ENCODE measurements around the gene GRIPAP1. TPM values are rescaled to one million over a fixed set of nuclear protein-coding genes. Genes with fewer than 3 reads are reported as not detected.

Gene GRIPAP1
- total RNA-seq, 1 donor from 2014 or later = 40.7 TPM

GRCh38 chrX:48927123-48927522 lies 74.9 kb downstream of the GRIPAP1 start:
- no peak for DNase-seq (ENCODE audit: low read depth)

- DNase-seq (ENCODE audit: low read depth) = no peak
Observed at GRCh38 chrX:48924270-48924669, 77.8 kb downstream of the GRIPAP1 start.

GRCh38 chrX:48923771-48924170 lies 78.3 kb downstream of the GRIPAP1 start:
- DNase-seq (ENCODE audit: low read depth) = no peak

Other genes with a start within 250 kb of the GRIPAP1 start
- not detected in 2 replicates for gene GLOD5, start 240.5 kb downstream of the GRIPAP1 start, total RNA-seq
- gene GATA1, start 215.7 kb downstream of the GRIPAP1 start, total RNA-seq = not detected in 2 replicates
- gene HDAC6, start 200.2 kb downstream of the GRIPAP1 start, total RNA-seq = 36.3 and 54.4 TPM in 2 replicates
- gene ERAS, start 175.8 kb downstream of the GRIPAP1 start, total RNA-seq = 0.20 TPM in 1 of 2 replicates, not detected in the other
- 2.6 and 3.6 TPM in 2 replicates for gene PCSK1N, start 166.7 kb downstream of the GRIPAP1 start, total RNA-seq
- 23.7 and 63.7 TPM in 2 replicates for gene TIMM17B, start 104.5 kb downstream of the GRIPAP1 start, total RNA-seq
- gene PQBP1, start 104.3 kb downstream of the GRIPAP1 start, total RNA-seq = 46.8 and 60.3 TPM in 2 replicates
- gene SLC35A2, start 90.6 kb downstream of the GRIPAP1 start, total RNA-seq = 24.8 and 34.1 TPM in 2 replicates
- 14.1 and 17.2 TPM in 2 replicates for gene PIM2, start 83.2 kb downstream of the GRIPAP1 start, total RNA-seq
- gene OTUD5, start 44.7 kb downstream of the GRIPAP1 start, total RNA-seq = 37.2 and 61.6 TPM in 2 replicates
- 7.1 and 14.0 TPM in 2 replicates for gene KCND1, start 30.4 kb downstream of the GRIPAP1 start, total RNA-seq
- gene TFE3, start 41.1 kb upstream of the GRIPAP1 start, total RNA-seq = 30.6 and 72.0 TPM in 2 replicates
- 1.9 and 5.5 TPM in 2 replicates for gene CCDC120, start 56.7 kb upstream of the GRIPAP1 start, total RNA-seq
- gene PRAF2, start 71.7 kb upstream of the GRIPAP1 start, total RNA-seq = 4.3 and 9.4 TPM in 2 replicates
- 39.8 and 62.7 TPM in 2 replicates for gene WDR45, start 77.6 kb upstream of the GRIPAP1 start, total RNA-seq
- gene GPKOW, start 121.5 kb upstream of the GRIPAP1 start, total RNA-seq = 21.5 and 26.2 TPM in 2 replicates
- 5.3 and 8.5 TPM in 2 replicates for gene MAGIX, start 160.5 kb upstream of the GRIPAP1 start, total RNA-seq
- gene PLP2, start 169.6 kb upstream of the GRIPAP1 start, total RNA-seq = 10.4 and 13.4 TPM in 2 replicates
- gene PRICKLE3, start 184.1 kb upstream of the GRIPAP1 start, total RNA-seq = 6.9 and 14.2 TPM in 2 replicates
- gene SYP, start 197.9 kb upstream of the GRIPAP1 start, total RNA-seq = 0.10 and 0.52 TPM in 2 replicates
- gene CACNA1F, start 231.1 kb upstream of the GRIPAP1 start, total RNA-seq = 0.05 TPM in 1 of 2 replicates, not detected in the other
- gene CCDC22, start 233.2 kb upstream of the GRIPAP1 start, total RNA-seq = 12.6 and 14.2 TPM in 2 replicates